ENCODE data around the gene GPBP1L1.

The GPBP1L1 gene

DNA sequence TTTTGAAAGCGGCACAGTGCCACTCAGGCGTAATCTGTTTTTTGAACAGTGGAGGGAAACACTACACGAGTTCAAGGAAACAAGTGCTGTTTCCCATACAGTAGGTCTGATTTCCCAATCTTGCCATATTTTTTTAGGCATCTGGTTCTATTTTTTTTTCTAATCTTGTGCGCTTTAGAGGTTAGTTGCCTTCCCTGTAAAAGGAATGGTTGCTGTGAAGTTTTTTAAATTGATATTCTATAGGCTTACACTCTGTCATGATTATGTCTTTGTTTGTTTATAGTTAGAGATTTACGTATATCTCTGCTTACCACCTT is 101.3 kb downstream of the GPBP1L1 start:
- H3K36me3 ChIP-seq (replicated peaks; ENCODE audit: low read depth, low read length): peaks cover 14% of the 10 kb centered on the region
- 0 out of 2 replicates have a peak overlapping the region, but pooled peaks have one; percentile 14 for H3K27ac ChIP-seq (ENCODE audit: low read length)
- no peaks in the 10 kb centered on the region for H3K9me3 ChIP-seq (ENCODE audit: insufficient read depth, low read length)
- H3K27me3 ChIP-seq (ENCODE audit: low read depth, low read length): no peaks in the 10 kb centered on the region
- peak overlapping the region; percentile 96 for H3K4me2 ChIP-seq (ENCODE audit: low read length)
- no peak overlapping the region for H2AFZ ChIP-seq (ENCODE audit: low read depth, low read length)
- TF ChIP-seq EZH2phosphoT487 (IDR thresholded peaks at IDR 0.05; ENCODE audit: low read depth): no peak
- TF ChIP-seq, protein P1, sequence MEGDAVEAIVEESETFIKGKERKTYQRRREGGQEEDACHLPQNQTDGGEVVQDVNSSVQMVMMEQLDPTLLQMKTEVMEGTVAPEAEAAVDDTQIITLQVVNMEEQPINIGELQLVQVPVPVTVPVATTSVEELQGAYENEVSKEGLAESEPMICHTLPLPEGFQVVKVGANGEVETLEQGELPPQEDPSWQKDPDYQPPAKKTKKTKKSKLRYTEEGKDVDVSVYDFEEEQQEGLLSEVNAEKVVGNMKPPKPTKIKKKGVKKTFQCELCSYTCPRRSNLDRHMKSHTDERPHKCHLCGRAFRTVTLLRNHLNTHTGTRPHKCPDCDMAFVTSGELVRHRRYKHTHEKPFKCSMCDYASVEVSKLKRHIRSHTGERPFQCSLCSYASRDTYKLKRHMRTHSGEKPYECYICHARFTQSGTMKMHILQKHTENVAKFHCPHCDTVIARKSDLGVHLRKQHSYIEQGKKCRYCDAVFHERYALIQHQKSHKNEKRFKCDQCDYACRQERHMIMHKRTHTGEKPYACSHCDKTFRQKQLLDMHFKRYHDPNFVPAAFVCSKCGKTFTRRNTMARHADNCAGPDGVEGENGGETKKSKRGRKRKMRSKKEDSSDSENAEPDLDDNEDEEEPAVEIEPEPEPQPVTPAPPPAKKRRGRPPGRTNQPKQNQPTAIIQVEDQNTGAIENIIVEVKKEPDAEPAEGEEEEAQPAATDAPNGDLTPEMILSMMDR (IDR thresholded peaks at IDR 0.05; ENCODE audit: low read depth, low read length): no peak
- peak overlapping the region; percentile 92 for H3K9ac ChIP-seq (ENCODE audit: low read length)
- peaks cover 27% of the 10 kb centered on the region for H3K4me1 ChIP-seq (ENCODE audit: low read length)
- peaks cover 62% of the 10 kb centered on the region for H3K79me2 ChIP-seq (ENCODE audit: low read length)
- H4K20me1 ChIP-seq (ENCODE audit: insufficient read depth, low read length): peaks cover 50% of the 10 kb centered on the region
- H3K4me3 ChIP-seq (ENCODE audit: low read length): peak overlapping the region; percentile 93

DNA sequence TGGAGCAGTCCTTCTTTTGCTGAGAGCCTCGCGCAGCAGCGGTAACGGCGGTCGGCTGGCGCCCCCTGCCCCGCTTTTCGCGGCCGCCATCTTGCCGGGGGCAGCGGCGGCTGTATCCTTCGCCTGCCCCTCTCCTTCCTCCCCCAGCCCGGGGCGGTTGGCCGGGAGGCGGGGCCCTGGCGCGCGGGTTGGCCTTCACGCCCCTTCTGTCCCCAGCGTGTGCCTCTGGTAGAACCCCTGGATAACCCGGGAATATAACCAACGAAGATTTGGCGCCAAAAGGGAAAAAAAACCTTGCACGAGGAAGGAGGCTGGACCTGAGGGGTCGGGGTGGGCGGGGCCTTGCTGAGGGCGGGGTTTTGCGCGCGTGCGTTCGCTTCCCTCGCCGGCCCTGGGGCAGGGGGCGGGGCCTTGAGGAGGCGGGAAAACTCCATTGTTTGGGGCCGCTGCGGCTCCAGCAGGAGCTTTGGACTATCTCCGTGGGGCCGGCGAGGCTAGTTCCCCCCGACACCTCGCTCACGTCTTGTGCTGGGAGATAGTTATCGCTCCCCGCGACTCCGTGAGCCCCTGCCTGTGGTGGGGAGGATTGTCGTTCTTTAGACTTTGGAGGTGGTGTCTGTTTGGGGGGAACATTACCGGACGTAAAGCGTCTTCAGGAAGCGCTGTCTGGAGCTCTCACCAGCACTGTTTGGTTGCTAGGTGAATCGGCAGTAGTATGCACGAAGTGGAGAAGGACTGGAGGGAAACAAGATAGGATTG is 101.8 kb downstream of the GPBP1L1 start:
- Histone ChIP-seq H3K4me1 (ENCODE audit: low read length) (peaks cover 27% of the 10 kb centered on the region), H3K27me3 (ENCODE audit: low read depth, low read length) (no peaks in the 10 kb centered on the region), H2AFZ (ENCODE audit: low read depth, low read length) (no peak overlapping the region), H3K27ac (ENCODE audit: low read length) (peak overlapping the region; percentile 77), H4K20me1 (ENCODE audit: insufficient read depth, low read length) (peaks cover 44% of the 10 kb centered on the region), H3K4me2 (ENCODE audit: low read length) (peak overlapping the region; percentile 96), H3K9ac (ENCODE audit: low read length) (peak overlapping the region; percentile 92), H3K79me2 (ENCODE audit: low read length) (peaks cover 56% of the 10 kb centered on the region), H3K9me3 (ENCODE audit: insufficient read depth, low read length) (no peaks in the 10 kb centered on the region), H3K36me3 (replicated peaks; ENCODE audit: low read depth, low read length) (peaks cover 14% of the 10 kb centered on the region), H3K4me3 (ENCODE audit: low read length) (peak overlapping the region; percentile 93)
- no peak for TF ChIP-seq EZH2phosphoT487 (IDR thresholded peaks at IDR 0.05; ENCODE audit: low read depth)
- TF ChIP-seq, protein P1 (IDR thresholded peaks at IDR 0.05; ENCODE audit: low read depth, low read length): no peak

DNA sequence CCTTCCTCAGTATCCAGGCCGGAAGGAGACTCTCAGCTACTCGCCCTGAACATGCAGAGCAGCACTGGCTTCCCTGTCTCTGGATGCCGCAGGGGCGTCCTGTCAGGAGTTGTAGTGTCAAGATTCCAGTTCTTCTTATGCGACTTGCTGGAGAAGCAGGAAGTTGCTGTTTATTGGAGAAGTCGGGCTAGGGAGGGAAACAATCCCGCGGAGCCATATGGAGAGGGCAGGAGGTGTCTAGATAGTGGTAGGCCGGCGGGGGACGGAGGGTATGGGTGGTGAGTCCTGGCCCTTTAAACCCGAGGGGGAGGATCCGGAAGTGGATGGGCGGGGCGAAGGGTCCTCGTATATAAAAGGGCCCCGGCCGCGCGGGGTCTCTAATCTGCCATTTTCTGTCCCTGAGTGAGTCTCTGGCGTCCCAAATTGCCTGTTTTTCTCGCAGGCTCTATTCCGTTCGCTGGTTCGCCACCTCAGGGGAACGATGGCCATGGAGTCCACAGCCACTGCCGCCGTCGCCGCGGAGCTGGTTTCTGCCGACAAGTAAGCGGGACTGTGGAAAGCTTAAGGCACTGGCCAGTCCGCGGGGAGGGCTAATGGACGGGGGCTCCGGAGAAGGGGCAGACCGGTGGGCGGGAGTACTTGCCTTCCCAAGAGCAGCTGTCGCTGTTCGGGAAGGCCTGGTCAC is 102.5 kb downstream of the GPBP1L1 start, which contains the start of gene NASP:
NASP (plus strand) TSS at position 376 of the 685 bp plus-strand sequence; CDS start at position 482, 106 bp downstream.
- Histone ChIP-seq H4K20me1 (ENCODE audit: insufficient read depth, low read length) (peaks cover 37% of the 10 kb centered on the region), H3K4me1 (ENCODE audit: low read length) (peaks cover 27% of the 10 kb centered on the region), H2AFZ (ENCODE audit: low read depth, low read length) (peak within 1 kb of the TSS; percentile 93), H3K79me2 (ENCODE audit: low read length) (peaks cover 49% of the 10 kb centered on the region), H3K9ac (ENCODE audit: low read length) (peak within 1 kb of the TSS; percentile 92), H3K9me3 (ENCODE audit: insufficient read depth, low read length) (no peaks in the 10 kb centered on the region), H3K27ac (ENCODE audit: low read length) (peak within 1 kb of the TSS; percentile 77), H3K36me3 (replicated peaks; ENCODE audit: low read depth, low read length) (peaks cover 8% of the 10 kb centered on the region), H3K4me2 (ENCODE audit: low read length) (peak within 1 kb of the TSS; percentile 96), H3K4me3 (ENCODE audit: low read length) (peak within 1 kb of the TSS; percentile 93), H3K27me3 (ENCODE audit: low read depth, low read length) (no peaks in the 10 kb centered on the region)
- TF ChIP-seq, protein P1 (IDR thresholded peaks at IDR 0.05; ENCODE audit: low read depth, low read length): peak; percentile 14; the same call in 1 of the 2 replicates
- no peak for TF ChIP-seq EZH2phosphoT487 (IDR thresholded peaks at IDR 0.05; ENCODE audit: low read depth)

DNA sequence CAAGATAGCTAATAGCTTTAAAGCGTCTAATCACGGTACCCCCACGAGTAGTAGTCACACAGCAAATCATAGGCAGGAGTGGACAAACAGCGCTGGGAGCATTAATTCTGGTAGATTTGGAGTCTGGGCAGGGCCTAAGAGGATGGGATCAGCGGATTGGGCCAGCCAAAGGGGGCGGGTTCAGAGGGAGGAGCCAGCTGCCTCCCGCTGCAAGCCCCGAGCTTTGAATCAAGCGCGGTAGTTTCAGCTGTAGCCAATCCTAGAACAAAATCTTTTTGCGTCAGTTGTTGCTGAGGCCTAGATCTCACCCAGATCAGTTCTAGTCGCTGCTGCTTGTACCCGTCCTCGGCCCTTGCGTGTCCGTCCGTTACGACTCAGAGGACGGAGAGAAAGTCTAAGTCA is 103.1 kb downstream of the GPBP1L1 start:
- Histone ChIP-seq H3K79me2 (ENCODE audit: low read length) (peaks cover 44% of the 10 kb centered on the region), H3K27ac (ENCODE audit: low read length) (peak overlapping the region; percentile 77), H3K9ac (ENCODE audit: low read length) (peak overlapping the region; percentile 92), H3K4me1 (ENCODE audit: low read length) (peaks cover 27% of the 10 kb centered on the region), H2AFZ (ENCODE audit: low read depth, low read length) (peak overlapping the region; percentile 93), H4K20me1 (ENCODE audit: insufficient read depth, low read length) (peaks cover 33% of the 10 kb centered on the region), H3K36me3 (replicated peaks; ENCODE audit: low read depth, low read length) (peaks cover 8% of the 10 kb centered on the region), H3K27me3 (ENCODE audit: low read depth, low read length) (no peaks in the 10 kb centered on the region), H3K9me3 (ENCODE audit: insufficient read depth, low read length) (no peaks in the 10 kb centered on the region), H3K4me3 (ENCODE audit: low read length) (peak overlapping the region; percentile 93), H3K4me2 (ENCODE audit: low read length) (peak overlapping the region; percentile 79)
- TF ChIP-seq EZH2phosphoT487 (IDR thresholded peaks at IDR 0.05; ENCODE audit: low read depth): no peak
- TF ChIP-seq, protein P1 (IDR thresholded peaks at IDR 0.05; ENCODE audit: low read depth, low read length): no peak

Measured in OCI-LY3 (cell line).